K562 (cell line): ENCODE results near the gene COL1A2. TPM values are rescaled to one million over a fixed set of nuclear protein-coding genes. Genes with fewer than 3 reads are reported as not detected.

Experiments
- ATAC-seq: fragments of 200-7000 bp; cut with Tn5 transposase; 3 replicates; pipeline ENCODE4 v1.9.1; 2020; ENCODE audit warnings: moderate library complexity
- BruUV-seq: library from RNA; stranded (reverse); fragments of 400-500 nt; replicated peaks from 2 replicates; lab custom pipeline; 2021; lab: Mats Ljungman, UMichigan
- CTCF ChIA-PET: fragments of 300-600 bp; formaldehyde crosslinking; extraction: SDS; loops from one replicate; lab custom pipeline; 2021; ENCODE audit warnings: low intra/inter-chr PET ratio; lab: Yijun Ruan, JAX
- POLR2A ChIA-PET: fragments of 300-600, 350-650 bp; sonication (Branson Sonifier 250); formaldehyde crosslinking; extraction: SDS; loops from one replicate; lab custom pipeline; 2021; ENCODE audit warnings: antibody characterized with exemption, inconsistent platforms; lab: Yijun Ruan, JAX
- DNase-seq, 4 experiments: peaks; one replicate each; pipeline versions ENCODE4 v3.0.0 to v3.0.0-alpha.2; 2011 to 2018; ENCODE audit warnings: low spot score in 3 of 4, mixed read lengths in 3 of 4; ENCODE audit errors: extremely low read depth in 1 of 4
- FAIRE-seq: peaks from 2 replicates; lab custom pipeline; 2011; peaks lifted over from hg19 to GRCh38; lab: Jason Lieb, UNC
- H2AFZ ChIP-seq: 2 replicates; pipeline ENCODE4 v1.6.0; 2011; ENCODE audit warnings: low read depth, low read length, control low read depth, inconsistent platforms
- H3K27ac ChIP-seq: fragments of 200-600 bp; 3 replicates; pipeline ENCODE4 v1.8.0; 2011; ENCODE audit warnings: low read depth, mild to moderate bottlenecking, control low read depth, inconsistent platforms, low read length, moderate library complexity, mixed read lengths; ENCODE audit errors: extremely low read depth
- H3K27me3 ChIP-seq, 2 experiments: fragments of 300-600 bp in 1 of 2; 2 replicates in 1 of 2; 3 replicates in 1 of 2; pipeline versions ENCODE4 v1.6.0 to v1.8.0; 2011; ENCODE audit warnings: inconsistent platforms in 2 of 2, low read length in 2 of 2, mild to moderate bottlenecking in 1 of 2, mixed read lengths in 1 of 2, moderate library complexity in 1 of 2; ENCODE audit not compliant: control insufficient read depth in 2 of 2, insufficient read depth in 2 of 2
- H3K36me3 ChIP-seq: fragments of 300-600 bp; 3 replicates; pipeline ENCODE4 v1.8.0; 2011; ENCODE audit warnings: mild to moderate bottlenecking, low read length, inconsistent platforms; ENCODE audit not compliant: control insufficient read depth, insufficient read depth
- H3K4me1 ChIP-seq, 2 experiments: fragments of 200-600 bp in 1 of 2; replicated peaks in 1 of 2; 2 replicates in 1 of 2; 3 replicates in 1 of 2; pipeline versions ENCODE4 v1.5.1 to v1.8.0; 2011; ENCODE audit warnings: inconsistent platforms in 2 of 2, low read length in 2 of 2, mild to moderate bottlenecking in 1 of 2, mixed read lengths in 1 of 2, moderate library complexity in 1 of 2; ENCODE audit not compliant: control insufficient read depth in 2 of 2, insufficient read depth in 2 of 2
- H3K4me2 ChIP-seq: 2 replicates; pipeline ENCODE4 v1.6.1; 2011; ENCODE audit warnings: low read length, control low read depth, inconsistent platforms, mixed read lengths; ENCODE audit not compliant: insufficient read depth
- H3K4me3 ChIP-seq: fragments of 200-600 bp; sonication (generic), shearing (Covaris generic); 2 replicates; pipeline ENCODE4 v1.5.1; 2016; ENCODE audit warnings: control low read depth, inconsistent platforms
- H3K79me2 ChIP-seq: fragments of 200-600 bp; 3 replicates; pipeline ENCODE4 v1.8.0; 2011; ENCODE audit warnings: low read length, inconsistent platforms; ENCODE audit not compliant: control insufficient read depth, insufficient read depth
- H3K9ac ChIP-seq, 2 experiments: 2 replicates each; pipeline versions ENCODE4 v1.6.0 to v1.6.1; 2011; ENCODE audit warnings: low read depth in 2 of 2, low read length in 2 of 2, control low read depth in 1 of 2, inconsistent platforms in 1 of 2, mild to moderate bottlenecking in 1 of 2, mixed read lengths in 1 of 2; ENCODE audit not compliant: insufficient read depth in 1 of 2
- H3K9me1 ChIP-seq: one replicate; pipeline ENCODE4 v1.6.0; 2011; ENCODE audit warnings: inconsistent platforms, mild to moderate bottlenecking, low read length, moderate library complexity; ENCODE audit not compliant: control insufficient read depth, insufficient read depth
- H3K9me3 ChIP-seq: replicated peaks from 2 replicates; pipeline ENCODE4 v1.5.1; 2011; ENCODE audit warnings: low read depth, low read length, inconsistent platforms; ENCODE audit not compliant: control insufficient read depth, insufficient read depth
- H4K20me1 ChIP-seq: replicated peaks from 2 replicates; pipeline ENCODE4 v1.6.1; 2011; ENCODE audit warnings: low read length, inconsistent platforms, mixed read lengths; ENCODE audit not compliant: control insufficient read depth, insufficient read depth
- C11orf30 ChIP-seq: fragments of 450-650 bp; IDR thresholded peaks from 2 replicates; pipeline ENCODE4 v1.6.1; 2016; ENCODE audit warnings: low read depth, mild to moderate bottlenecking
- CREB1 ChIP-seq, 2 experiments: sonication (generic) in 1 of 2; formaldehyde crosslinking in 1 of 2; IDR thresholded peaks; 2 replicates each; pipeline versions ENCODE4 v1.6.1 to v1.8.0; 2012 to 2022; ENCODE audit warnings: inconsistent platforms in 1 of 2, mild to moderate bottlenecking in 1 of 2, missing genetic modification reagents in 1 of 2, moderate library complexity in 1 of 2
- ILF3 ChIP-seq: fragments of 450-650 bp; IDR thresholded peaks from 2 replicates; pipeline ENCODE4 v1.6.1; 2018; ENCODE audit warnings: antibody characterized with exemption, mild to moderate bottlenecking, moderate library complexity, borderline replicate concordance
- KHSRP ChIP-seq: fragments of 450-650 bp; IDR thresholded peaks from 2 replicates; pipeline ENCODE4 v1.6.1; 2017
- NFIX ChIP-seq: fragments of 250-450 bp; sonication (Bioruptor Pico); IDR thresholded peaks from 2 replicates; pipeline ENCODE4 v1.4.0; 2020; ENCODE audit warnings: low read depth, mild to moderate bottlenecking, moderate library complexity
- RBM39 ChIP-seq: fragments of 200-400 bp; formaldehyde crosslinking; optimal IDR thresholded peaks from 2 replicates; pipeline ENCODE3; 2018; ENCODE audit warnings: low read depth, low read length
- RREB1 ChIP-seq: fragments of 250-450 bp; sonication (Bioruptor Pico); IDR thresholded peaks from 2 replicates; pipeline ENCODE4 v1.4.0; 2020
- SP1 ChIP-seq: sonication (generic); formaldehyde crosslinking; IDR thresholded peaks from 2 replicates; pipeline ENCODE4 v1.8.1; 2022; ENCODE audit warnings: mild to moderate bottlenecking, missing genetic modification reagents
- TAF9B ChIP-seq: fragments of 450-650 bp; IDR thresholded peaks from 2 replicates; pipeline ENCODE4 v1.6.1; 2018; ENCODE audit warnings: mild to moderate bottlenecking; ENCODE audit not compliant: partially characterized antibody
- YY1 ChIP-seq, 3 experiments: IDR thresholded peaks; 2 replicates each; pipeline ENCODE4 v1.6.1; 2011; ENCODE audit warnings: low read length in 2 of 3, mild to moderate bottlenecking in 2 of 3, moderate library complexity in 2 of 3, borderline replicate concordance in 1 of 3, control low read depth in 1 of 3, low read depth in 1 of 3; ENCODE audit not compliant: insufficient read depth in 3 of 3, insufficient replicate concordance in 2 of 3, control insufficient read depth in 1 of 3, insufficient read length in 1 of 3; ENCODE audit errors: extremely low read depth in 1 of 3
- ZHX1 ChIP-seq: fragments of 150-350 bp; conservative IDR thresholded peaks from 2 replicates; pipeline ENCODE4 v1.6.1; 2014; ENCODE audit warnings: low read length
- ZNF23 ChIP-seq: fragments of 250-450 bp; sonication (Bioruptor Pico); IDR thresholded peaks from 2 replicates; pipeline ENCODE4 v1.4.0; 2020; ENCODE audit warnings: mild to moderate bottlenecking
- ZSCAN29 ChIP-seq: fragments of 450-650 bp; IDR thresholded peaks from 2 replicates; pipeline ENCODE4 v1.6.1; 2017
- WGBS: fragments of 100-300 bp; shearing (Covaris generic); methylation state at CpG from one replicate; pipeline ENCODE4 v1.1.6; 2016; ENCODE audit warnings: low coverage, mixed read lengths; ENCODE audit not compliant: insufficient coverage; ENCODE audit errors: missing lambda C conversion rate; 5-methylcytosine and 5-hydroxymethylcytosine counted together
- in situ Hi-C: fragments of 300-500 bp; cut with MboI; formaldehyde crosslinking; loops from 4 replicates; pipeline ENCODE4 v1.15.0; 2018; ENCODE audit warnings: inconsistent platforms, mixed read lengths
- intact Hi-C: fragments of 100-400 bp; cut with micrococcal nuclease; formaldehyde crosslinking; loops from 2 replicates; pipeline ENCODE4 v1.14.2; 2022
- polyA plus RNA-seq, 8 experiments: library from polyadenylated mRNA; depleted of rRNA in 4 of 8; stranded (reverse) in 5 of 8; unstranded in 3 of 8; fragments of >200 nt; fragmentation: Nextera tagmentation in 2 of 8; fragmentation: Illumina TruSeq in 1 of 8; extraction: Ambion mirVana in 2 of 8; extraction: Trizol in 1 of 8; gene quantifications; 2 replicates each; pipeline versions ENCODE4 v1.2.1 to v1.2.3, GENCODE V29; 2011 to 2014; ENCODE audit warnings: inconsistent platforms in 1 of 8, missing spikeins in 1 of 8
- total RNA-seq, 7 experiments: library from RNA; depleted of rRNA in 6 of 7; stranded (reverse); fragments of >200 nt in 6 of 7; fragmentation: Illumina TruSeq in 2 of 7; extraction: Trizol in 2 of 7; gene quantifications; 2 replicates each; pipeline versions ENCODE4 v1.2.1 to v1.2.3, GENCODE V29; 2011 to 2021; ENCODE audit warnings: low replicate concordance in 1 of 7

COL1A2 gene
- total and polyA plus RNA-seq, 9 of the 15 experiments (the other 6 are each of a cell fraction or from before 2014, with no cell fraction given): 0.94 to 11.6 (median 1.7) TPM

GRCh38 chr7:94431176-94431575 is 36.5 kb downstream of the COL1A2 start:
- H3K4me1 ChIP-seq: no peaks in the 10 kb centered on the region
- no peaks in the 10 kb centered on the region for H3K9me3 ChIP-seq
- intact Hi-C loops: no loop called here
- 13% methylated on average over 1 of the region's 1 CpG for WGBS
- H3K4me2 ChIP-seq: no peak overlapping the region
- TF ChIP-seq KHSRP (no peak), RREB1 (no peak), TAF9B (no peak), RBM39 (no peak), YY1 (IDR thresholded peaks at IDR 0.05; ENCODE audit: borderline replicate concordance in 1 of 3, control insufficient read depth in 1 of 3, extremely low read depth in 1 of 3, insufficient read depth in 3 of 3, insufficient read length in 1 of 3, insufficient replicate concordance in 2 of 3, low read depth in 1 of 3, low read length in 2 of 3) (no peak), ZHX1 (no peak), ZNF23 (CRISPR knock-in tag) (no peak), ZSCAN29 (no peak), CREB1 (IDR thresholded peaks at IDR 0.05) (no peak), CREB1 (CRISPR knock-in tag; IDR thresholded peaks at IDR 0.05) (no peak), C11orf30 (no peak), ILF3 (no peak), SP1 (CRISPR knock-in tag) (no peak), NFIX (no peak)
- H3K4me3 ChIP-seq: no peak overlapping the region
- ATAC-seq: no peak
- no peaks in the 10 kb centered on the region for H3K79me2 ChIP-seq
- H2AFZ ChIP-seq: no peak overlapping the region
- H3K36me3 ChIP-seq: no peaks in the 10 kb centered on the region
- H3K27me3 ChIP-seq: no peaks in the 10 kb centered on the region
- no peaks in the 10 kb centered on the region for H4K20me1 ChIP-seq
- no TSS peak for BruUV-seq
- CTCF ChIA-PET: no interaction called here
- in situ Hi-C loops: loop anchor here (25.0 kb wide), 1 partner anchor 1056 kb away; the partner anchor contains the start of gene ASB4
- no peak for DNase-seq
- POLR2A ChIA-PET: no interaction called here
- no peak overlapping the region for H3K27ac ChIP-seq
- no peaks in the 10 kb centered on the region for H3K9me1 ChIP-seq
- no peak for FAIRE-seq
- H3K9ac ChIP-seq: no peak overlapping the region
